GM18517 (cell line): ENCODE results near the gene ATCAY.
"Not testable (repeated sequence)": the region's sequence is repeated elsewhere in the genome, so short reads cannot be mapped to it uniquely, and the experiment has no call there.

Experiments used
- ATAC-seq: cut with Tn5 transposase; IDR thresholded peaks from one replicate; pipeline ENCODE4 v1.9.1; 2021; ENCODE audit warnings: mild to moderate bottlenecking, moderate library complexity; ENCODE audit not compliant: unreplicated experiment

Gene ATCAY

GRCh38 chr19:3852614-3853254, 27.8 kb upstream of the ATCAY start:
- no peak for ATAC-seq

- ATAC-seq: no peak
Measured at GRCh38 chr19:3855320-3855719, 25.2 kb upstream of the ATCAY start.

DNA sequence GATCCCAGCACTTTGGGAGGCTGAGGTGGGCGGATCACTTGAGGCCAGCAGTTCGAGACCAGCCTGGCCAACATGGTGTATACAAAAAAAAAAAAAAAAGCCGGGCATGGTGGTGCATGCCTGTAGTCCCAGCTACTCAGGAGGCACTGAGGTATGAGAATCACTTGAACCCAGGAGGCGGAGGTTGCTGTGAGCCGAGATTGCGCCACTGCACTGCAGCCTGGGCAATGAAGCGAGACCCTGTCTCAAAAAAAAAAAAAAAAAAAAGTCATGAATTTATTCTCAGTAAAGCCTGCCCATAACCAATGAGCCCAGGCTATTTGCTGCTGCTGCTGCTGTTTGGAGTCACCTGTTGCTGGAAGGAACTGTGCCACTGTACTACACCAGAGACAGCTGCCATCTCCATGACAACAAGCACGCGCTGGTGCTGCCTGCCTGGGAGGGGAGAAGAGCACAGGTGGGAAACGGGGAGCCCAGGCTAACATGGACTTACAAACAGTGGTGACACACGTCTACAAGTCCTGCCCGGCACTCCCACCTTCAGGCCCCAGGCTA, 23.0 kb upstream of the ATCAY start:
- no peak for ATAC-seq

DNA sequence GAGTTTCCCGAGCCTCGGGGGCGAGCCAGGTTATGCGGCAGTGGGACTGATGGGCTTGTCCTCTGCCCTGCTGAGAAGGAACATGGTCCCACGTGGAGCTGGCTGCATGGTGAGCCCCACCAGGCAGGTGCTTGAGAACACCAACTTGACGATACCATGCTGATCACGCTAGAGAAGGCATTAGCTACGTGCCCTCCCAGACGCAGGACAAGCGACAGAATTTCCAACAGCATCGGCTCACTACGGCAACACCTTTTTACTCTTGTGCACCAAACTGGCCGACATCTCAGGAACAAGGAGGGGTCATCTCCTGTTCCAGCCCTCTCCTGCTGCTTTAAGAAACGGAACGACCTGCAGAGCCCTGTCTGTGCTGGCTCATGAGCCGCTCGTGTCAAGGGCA, 20.0 kb upstream of the ATCAY start:
- no peak for ATAC-seq

GRCh38 chr19:3862826-3863500, 17.5 kb upstream of the ATCAY start:
- ATAC-seq: no peak

DNA sequence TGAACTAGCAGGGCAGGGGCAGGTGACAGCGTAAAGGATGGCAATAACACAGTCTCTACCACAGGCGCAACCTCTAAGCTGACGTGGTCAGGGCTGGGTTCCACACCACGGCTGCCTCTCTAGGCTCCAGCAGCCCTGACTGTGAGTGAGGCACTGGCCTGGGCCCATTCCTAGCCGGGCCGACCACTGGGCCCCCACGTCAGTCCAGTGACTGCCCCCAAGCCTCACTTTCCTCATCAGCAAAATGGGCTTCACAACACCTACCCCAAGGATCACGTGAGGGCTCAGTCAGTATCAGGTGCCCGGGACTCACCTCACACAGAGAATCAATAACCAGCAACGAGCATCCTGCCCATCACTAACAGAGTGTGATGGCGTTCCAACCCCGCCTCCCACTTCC, 16.8 kb upstream of the ATCAY start:
- no peak for ATAC-seq

GRCh38 chr19:3866910-3867638, 13.4 kb upstream of the ATCAY start:
- ATAC-seq: no peak

- ATAC-seq: no peak
Measured at GRCh38 chr19:3867971-3868769, 12.3 kb upstream of the ATCAY start.

- no peak for ATAC-seq
Measured at GRCh38 chr19:3868770-3869456, 11.6 kb upstream of the ATCAY start, which contains the start of gene ZFR2. Gene ZFR2, minus strand, starts transcription at chr19:3869038. Its CDS starts 21 bp downstream, at chr19:3869017.

DNA sequence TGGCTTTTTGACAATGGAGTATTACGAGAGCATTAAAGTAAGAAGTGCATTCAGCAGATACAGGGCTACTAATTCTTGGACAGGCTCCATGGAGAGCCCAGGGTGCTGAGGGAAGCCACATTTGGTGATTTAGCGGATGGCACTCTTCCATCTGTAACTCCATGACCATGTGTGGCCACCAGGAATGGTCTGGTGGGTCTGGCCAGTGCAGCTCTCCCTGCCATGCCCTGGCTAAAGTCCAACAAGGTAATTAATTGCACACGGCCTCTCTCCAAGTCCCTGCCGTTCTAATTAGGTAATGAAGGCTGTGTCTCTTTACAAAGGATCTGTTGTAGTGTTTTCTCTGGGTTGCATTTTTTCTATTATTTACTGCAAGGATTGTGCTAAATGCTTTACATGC, 7.3 kb upstream of the ATCAY start:
- no peak for ATAC-seq

DNA sequence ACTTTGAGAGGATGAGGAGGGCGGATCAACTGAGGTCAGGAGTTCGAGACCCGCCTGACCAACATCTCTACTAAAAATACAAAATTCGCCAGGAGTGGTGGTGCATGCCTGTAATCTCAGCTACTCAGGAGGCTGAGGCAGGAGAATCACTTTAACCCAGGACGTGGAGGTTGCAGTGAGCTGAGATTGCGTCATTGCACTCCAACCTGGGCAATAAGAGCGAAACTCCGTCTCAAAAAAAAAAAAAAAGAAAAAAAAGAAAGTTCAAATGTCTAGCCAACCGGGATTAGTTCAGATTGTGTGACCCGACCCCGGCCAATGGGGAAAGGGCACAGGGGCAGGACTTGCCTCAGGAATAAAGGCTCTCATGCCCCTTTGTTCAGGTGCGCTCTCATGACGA, 5.8 kb upstream of the ATCAY start:
- not testable (repeated sequence) for ATAC-seq

- ATAC-seq: no peak
Measured at GRCh38 chr19:3879656-3880055, 829 bp upstream of the ATCAY start.

DNA sequence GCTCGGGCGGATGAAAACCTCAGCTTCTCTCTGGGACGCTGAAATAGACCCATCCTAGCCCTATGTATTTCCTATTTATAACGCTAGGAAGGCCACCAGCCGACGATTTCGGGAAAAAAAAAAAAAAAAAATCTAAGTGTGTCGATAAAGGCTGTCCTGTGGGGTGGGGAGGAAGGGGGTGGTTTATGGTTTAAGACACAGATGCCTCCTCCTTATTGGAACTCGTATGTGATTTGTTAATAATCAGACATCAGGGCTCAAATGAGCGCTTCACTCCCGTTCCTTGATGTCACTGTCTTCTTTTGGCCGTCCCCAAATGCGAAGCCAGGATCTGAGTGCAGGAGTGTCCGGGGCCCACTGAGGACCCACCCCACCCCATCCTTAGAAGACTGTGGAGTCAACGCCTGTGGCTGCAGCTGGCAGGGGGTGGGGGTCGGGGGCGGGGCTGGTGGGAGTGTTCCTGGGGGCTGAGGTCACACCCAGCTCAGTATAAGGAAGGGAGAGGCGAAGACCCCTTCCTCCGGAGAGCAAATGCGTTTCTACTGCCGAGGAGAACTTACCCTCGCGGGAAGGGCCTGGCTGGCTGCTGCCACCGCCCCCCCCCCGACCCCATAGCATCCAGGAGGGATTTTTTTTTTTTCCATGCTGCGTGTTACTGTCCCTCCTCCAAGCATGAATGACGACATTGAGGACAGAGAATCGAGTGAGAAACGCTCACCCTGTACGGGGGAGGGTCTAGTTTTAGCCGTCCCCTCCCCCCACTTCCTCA, 971 bp downstream of the ATCAY start:
- no peak for ATAC-seq

DNA sequence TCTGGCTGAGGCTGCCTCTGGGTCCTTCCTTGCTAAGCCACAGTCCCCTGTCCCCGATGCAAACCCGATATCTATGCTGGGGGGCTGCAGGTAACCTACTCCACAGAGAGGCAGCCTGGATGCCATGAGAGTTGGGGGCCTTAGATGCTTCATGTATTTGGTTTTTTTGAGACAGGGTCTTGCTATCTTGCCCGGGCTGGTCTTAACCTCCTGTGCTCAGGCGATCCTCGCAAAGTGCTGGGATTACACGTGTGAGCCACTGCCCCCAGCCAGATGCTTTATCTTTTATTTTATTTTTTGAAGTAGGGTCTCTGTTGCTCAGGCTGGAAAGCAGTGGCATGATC, 1.5 kb downstream of the ATCAY start:
- ATAC-seq: no peak

DNA sequence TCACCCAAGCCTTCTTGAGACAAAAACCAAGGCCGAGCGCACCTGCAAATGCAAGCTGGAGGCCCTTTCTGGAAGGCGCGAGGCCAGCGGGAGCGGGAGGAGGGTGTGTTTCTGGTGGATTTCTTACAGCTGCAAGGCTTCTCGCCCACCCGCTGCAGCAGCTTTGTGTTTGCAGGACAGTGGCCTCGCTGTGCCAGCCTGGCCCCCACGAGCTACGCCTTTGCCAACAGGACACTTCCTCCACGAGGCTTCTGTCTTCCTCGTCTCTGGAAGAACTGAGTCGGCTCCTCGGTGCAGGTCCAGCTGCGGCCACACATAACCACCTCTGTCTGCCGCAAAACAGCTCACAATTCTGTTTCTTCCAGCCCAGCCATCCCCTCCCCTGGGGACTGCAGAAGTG, 10.1 kb downstream of the ATCAY start:
- no peak for ATAC-seq

DNA sequence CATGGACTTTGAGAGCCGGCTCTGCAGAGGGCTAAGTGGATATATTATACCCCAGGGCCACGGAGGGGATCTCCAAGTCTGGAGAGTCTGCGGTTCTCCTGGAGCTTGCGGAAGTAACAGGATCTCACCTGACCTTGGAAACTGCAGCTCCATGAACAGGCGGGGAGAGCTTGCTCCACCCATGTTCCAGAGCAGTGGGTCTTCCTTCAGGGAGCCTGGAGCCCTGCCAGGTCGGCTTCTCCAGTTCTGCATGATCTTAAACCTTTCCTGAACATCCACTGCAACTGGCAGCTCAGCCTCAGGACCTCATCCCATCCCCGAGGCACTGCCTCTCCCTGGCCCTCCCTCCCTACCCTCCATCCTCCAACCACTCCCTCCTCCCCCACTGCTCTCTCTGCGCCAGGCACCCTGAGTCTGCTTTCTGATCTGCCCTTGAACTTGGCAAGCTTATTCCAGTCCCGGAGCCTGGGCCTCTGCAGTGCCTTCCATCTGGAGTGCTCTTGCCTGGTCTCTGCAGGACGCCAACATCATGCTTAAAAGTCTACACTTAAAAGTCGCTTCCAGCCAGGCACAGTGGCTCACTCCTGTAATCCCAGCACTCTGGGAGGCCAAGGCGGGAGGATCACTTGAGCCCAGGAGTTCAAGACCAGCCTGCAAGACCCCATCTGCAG, 13.2 kb downstream of the ATCAY start:
- ATAC-seq: no peak

DNA sequence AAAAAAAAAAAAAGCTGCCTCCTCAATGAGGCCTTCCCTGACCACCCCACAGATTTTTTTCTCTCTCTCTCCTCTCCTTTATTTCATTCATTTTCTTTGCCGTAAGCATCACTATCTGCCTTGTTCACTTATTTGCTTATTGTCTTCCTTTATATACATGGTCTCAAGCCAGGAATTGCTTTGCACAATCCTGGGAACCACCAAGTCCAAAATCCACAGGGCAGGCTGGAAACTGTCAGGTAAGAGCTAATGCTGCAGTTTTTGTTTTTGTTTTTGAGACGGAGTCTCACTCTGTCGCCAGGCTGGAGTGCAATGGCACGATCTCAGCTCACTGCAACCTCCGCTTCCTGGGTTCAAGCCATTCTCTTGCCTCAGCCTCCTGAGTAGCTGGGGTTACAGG, 14.5 kb downstream of the ATCAY start:
- ATAC-seq: not testable (repeated sequence)

DNA sequence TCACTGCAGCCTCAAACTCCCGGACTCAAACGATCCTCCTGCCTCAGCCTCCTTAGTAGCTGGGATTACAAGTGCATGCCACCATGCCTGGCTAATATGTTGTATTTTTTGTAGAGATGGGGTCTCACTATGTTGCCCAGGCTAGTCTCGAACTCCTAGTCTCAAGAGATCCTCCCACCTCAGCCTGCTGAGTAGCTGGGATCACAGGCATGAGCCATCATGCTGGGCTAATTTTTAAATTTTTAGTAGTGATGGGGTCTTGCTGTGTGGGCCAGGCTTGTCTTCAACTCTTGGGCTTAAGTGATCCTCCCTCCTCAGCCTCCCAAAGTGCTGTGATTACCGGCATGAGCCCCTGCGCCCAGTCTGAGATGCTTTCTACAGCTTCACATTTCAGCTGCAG, 15.3 kb downstream of the ATCAY start:
- ATAC-seq: no peak

DNA sequence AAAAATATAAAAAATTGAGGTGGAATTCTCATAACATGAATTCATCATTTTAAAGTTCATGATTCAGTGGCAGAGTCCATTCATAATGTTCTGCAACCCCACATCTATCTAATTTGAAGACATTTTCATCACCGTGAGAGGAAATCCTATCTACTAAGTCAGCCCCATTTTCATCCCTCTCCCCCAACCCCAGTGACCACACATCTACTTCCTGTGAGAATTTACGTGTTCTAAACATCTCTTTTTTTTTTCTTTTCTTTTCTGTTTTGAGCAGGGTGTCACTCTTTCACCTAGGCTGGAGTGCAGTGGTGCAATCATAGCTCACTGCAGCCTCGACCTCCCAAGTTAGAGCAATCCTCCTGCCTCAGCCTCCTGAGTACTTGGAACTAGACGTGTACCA, 17.5 kb downstream of the ATCAY start:
- ATAC-seq: no peak
